Rectal smooth muscle tissue (tissue), 1 donor: ENCODE data around the gene FBN1.

Experiments used
- H3K27ac ChIP-seq: one replicate; pipeline ENCODE4 v1.7.0; 2013; ENCODE audit warnings: low read depth, low read length, inconsistent platforms
- H3K27me3 ChIP-seq: one replicate; pipeline ENCODE4 v1.7.0; 2013; ENCODE audit warnings: low read length; ENCODE audit not compliant: control insufficient read depth, insufficient read depth
- H3K36me3 ChIP-seq: one replicate; pipeline ENCODE4 v1.7.0; 2013; ENCODE audit warnings: low read length; ENCODE audit not compliant: control insufficient read depth, insufficient read depth
- H3K4me1 ChIP-seq: one replicate; pipeline ENCODE4 v1.7.0; 2013; ENCODE audit warnings: low read length; ENCODE audit not compliant: control insufficient read depth, insufficient read depth
- H3K4me3 ChIP-seq: one replicate; pipeline ENCODE4 v1.7.0; 2013; ENCODE audit warnings: low read length
- H3K9ac ChIP-seq: one replicate; pipeline ENCODE4 v1.7.0; 2013; ENCODE audit warnings: low read length

The FBN1 gene

GRCh38 chr15:48388016-48388851, 257.3 kb downstream of the FBN1 start:
- Histone ChIP-seq H3K4me1 (no peaks in the 10 kb centered on the region), H3K27me3 (no peaks in the 10 kb centered on the region), H3K36me3 (no peaks in the 10 kb centered on the region), H3K9ac (no peak overlapping the region), H3K4me3 (no peak overlapping the region), H3K27ac (no peak overlapping the region)

DNA sequence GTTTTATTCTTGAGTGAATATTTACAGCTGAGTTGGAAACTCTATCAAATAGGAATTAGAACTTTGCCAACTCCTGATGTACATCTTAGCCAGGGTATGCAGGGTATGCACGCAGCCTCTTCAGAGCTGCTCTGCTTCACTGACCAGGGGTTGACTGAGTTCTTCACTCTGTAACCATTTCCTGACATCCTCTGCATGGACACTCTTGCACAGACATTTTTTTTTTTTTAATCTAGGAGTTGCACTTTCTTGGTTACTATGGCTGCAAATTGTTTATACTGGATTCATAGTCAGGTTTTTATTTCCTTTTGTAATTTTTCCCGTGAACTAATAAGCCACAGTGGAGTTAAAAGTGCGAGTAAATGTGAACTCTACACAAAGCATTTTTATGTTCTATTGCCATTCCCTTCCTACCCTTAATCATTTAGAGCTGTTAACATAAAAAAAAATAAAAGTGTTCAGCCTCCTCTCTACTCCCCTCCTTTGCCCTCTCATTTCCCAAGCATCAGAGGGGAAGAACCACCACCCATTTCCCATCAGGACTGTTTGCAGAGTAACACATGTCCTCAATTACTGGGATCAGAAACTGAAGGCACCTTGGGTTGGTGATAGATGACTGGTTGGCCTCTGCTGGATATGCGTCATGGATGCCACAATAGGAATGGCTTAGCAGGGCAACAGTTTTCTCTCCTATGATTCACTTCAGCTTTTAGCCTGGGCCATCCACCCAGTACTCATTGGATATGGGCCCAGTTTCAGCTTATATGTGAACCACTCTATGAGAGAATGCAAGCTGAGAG, 260.3 kb downstream of the FBN1 start:
- Histone ChIP-seq H3K9ac (no peak overlapping the region), H3K4me1 (no peaks in the 10 kb centered on the region), H3K27me3 (no peaks in the 10 kb centered on the region), H3K4me3 (no peak overlapping the region), H3K27ac (no peak overlapping the region), H3K36me3 (no peaks in the 10 kb centered on the region)

- no peaks in the 10 kb centered on the region for H3K4me1 ChIP-seq
- H3K9ac ChIP-seq = no peak overlapping the region
- no peak overlapping the region for H3K27ac ChIP-seq
- H3K4me3 ChIP-seq = no peak overlapping the region
- H3K27me3 ChIP-seq = no peaks in the 10 kb centered on the region
- H3K36me3 ChIP-seq = no peaks in the 10 kb centered on the region
Measured at GRCh38 chr15:48384616-48385015, 260.9 kb downstream of the FBN1 start.

DNA sequence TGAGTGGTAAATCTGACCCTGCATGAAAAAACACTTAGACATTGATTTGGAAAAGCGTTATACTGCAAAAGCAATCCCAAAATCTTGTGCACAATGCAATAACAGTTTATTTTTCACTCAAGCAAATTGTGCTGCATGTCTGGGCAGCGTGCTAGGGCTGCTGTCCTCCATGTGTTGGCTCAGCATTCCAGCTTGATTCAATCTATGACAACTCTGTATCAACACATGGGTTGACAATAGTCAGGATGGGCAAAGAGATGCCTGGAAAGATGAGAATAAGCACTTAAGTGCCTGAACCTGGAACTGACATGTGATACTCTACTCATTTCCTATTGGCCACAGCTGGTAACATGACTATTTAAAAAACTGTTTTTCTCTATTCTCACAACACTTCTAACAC, 262.5 kb downstream of the FBN1 start:
- Histone ChIP-seq H3K27ac (no peak overlapping the region), H3K9ac (no peak overlapping the region), H3K4me1 (no peaks in the 10 kb centered on the region), H3K4me3 (no peak overlapping the region), H3K27me3 (no peaks in the 10 kb centered on the region), H3K36me3 (no peaks in the 10 kb centered on the region)

GRCh38 chr15:48381861-48382260, 263.6 kb downstream of the FBN1 start:
- Histone ChIP-seq H3K27ac (no peak overlapping the region), H3K4me3 (no peak overlapping the region), H3K27me3 (no peaks in the 10 kb centered on the region), H3K4me1 (no peaks in the 10 kb centered on the region), H3K36me3 (no peaks in the 10 kb centered on the region), H3K9ac (no peak overlapping the region)

DNA sequence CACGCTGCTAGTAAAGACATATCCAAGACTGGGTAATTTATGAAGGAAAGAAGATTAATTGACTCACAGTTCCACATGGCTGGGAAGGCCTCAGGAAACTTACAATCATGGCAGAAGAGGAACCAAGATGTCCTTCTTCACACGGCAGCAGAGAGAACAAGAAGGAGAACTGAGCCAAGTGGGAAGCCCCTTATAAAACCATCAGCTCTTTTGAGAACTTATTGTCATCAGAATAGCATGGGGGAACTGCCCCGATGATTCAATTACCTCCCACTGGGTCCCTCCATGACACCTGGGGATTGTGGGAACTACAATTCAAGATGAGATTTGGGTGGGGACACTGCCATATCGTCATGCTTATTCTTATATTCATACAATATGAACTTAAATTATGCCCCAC, 265.3 kb downstream of the FBN1 start:
- Histone ChIP-seq H3K9ac (no peak overlapping the region), H3K36me3 (no peaks in the 10 kb centered on the region), H3K27me3 (no peaks in the 10 kb centered on the region), H3K4me3 (no peak overlapping the region), H3K27ac (no peak overlapping the region), H3K4me1 (no peaks in the 10 kb centered on the region)

GRCh38 chr15:48375767-48376166, 269.7 kb downstream of the FBN1 start:
- Histone ChIP-seq H3K27ac (no peak overlapping the region), H3K36me3 (no peaks in the 10 kb centered on the region), H3K27me3 (no peaks in the 10 kb centered on the region), H3K4me1 (no peaks in the 10 kb centered on the region), H3K4me3 (no peak overlapping the region), H3K9ac (no peak overlapping the region)

- no peak overlapping the region for H3K27ac ChIP-seq
Measured at GRCh38 chr15:48374472-48374871, 271.0 kb downstream of the FBN1 start.

DNA sequence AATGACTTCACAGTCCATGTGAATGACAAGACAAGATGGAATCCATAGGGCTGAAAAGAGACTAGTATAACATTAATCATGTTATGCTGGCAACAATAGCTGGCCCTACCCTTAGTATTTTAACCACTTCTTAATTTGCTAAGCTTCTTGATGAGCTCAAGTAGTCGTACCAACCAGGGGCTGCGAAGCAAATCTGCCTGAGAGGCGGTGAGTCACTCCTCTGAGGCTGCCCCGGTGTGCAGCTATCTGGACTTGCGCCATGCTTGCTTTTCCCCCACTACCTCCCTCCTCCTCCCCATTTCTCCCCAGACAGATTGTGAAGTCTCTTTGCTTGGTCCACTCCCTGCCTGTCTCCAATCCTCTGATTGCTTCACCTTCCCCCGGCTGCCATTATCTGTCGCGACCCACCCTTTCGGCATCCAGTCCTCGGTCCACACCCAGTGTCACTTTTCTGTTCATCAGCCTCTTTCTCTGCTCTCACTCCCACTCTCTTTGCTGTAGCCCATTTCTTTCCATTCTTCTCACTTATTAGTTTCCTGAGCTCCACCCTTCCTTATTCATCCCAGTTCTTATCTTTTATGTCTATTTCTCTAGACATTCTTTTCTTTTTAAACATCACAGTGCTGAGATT, 271.6 kb downstream of the FBN1 start:
- Histone ChIP-seq H3K4me3 (no peak overlapping the region), H3K4me1 (no peaks in the 10 kb centered on the region), H3K9ac (no peak overlapping the region), H3K27me3 (no peaks in the 10 kb centered on the region), H3K36me3 (no peaks in the 10 kb centered on the region), H3K27ac (no peak overlapping the region)

More at GRCh38 chr15:48374472-48374871, 271.0 kb downstream of the FBN1 start:
- H3K9ac ChIP-seq = no peak overlapping the region
- H3K4me3 ChIP-seq = no peak overlapping the region
- no peaks in the 10 kb centered on the region for H3K4me1 ChIP-seq
- no peaks in the 10 kb centered on the region for H3K36me3 ChIP-seq
- no peaks in the 10 kb centered on the region for H3K27me3 ChIP-seq

DNA sequence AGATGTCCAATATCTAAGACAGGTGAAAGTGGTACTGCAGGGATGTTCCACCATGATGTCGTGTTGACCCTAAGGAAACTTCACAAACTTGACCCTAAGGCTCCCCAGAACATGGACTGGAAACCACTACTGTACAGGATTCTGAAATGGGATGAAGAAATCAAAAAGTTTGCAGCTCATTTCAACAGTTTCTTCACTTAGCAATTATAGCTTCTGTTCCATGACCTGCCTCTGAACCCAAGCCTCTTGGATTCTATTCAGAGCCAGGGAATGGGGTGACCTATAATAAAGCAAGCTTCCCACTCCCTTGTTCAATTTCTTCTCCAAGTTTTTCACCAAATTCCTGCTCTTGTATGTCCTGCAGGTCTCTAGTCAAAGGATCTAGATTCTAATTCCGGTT, 273.5 kb downstream of the FBN1 start:
- no peaks in the 10 kb centered on the region for H3K4me1 ChIP-seq
- no peak overlapping the region for H3K27ac ChIP-seq
- no peak overlapping the region for H3K9ac ChIP-seq
- no peaks in the 10 kb centered on the region for H3K36me3 ChIP-seq
- no peak overlapping the region for H3K4me3 ChIP-seq
- no peaks in the 10 kb centered on the region for H3K27me3 ChIP-seq

DNA sequence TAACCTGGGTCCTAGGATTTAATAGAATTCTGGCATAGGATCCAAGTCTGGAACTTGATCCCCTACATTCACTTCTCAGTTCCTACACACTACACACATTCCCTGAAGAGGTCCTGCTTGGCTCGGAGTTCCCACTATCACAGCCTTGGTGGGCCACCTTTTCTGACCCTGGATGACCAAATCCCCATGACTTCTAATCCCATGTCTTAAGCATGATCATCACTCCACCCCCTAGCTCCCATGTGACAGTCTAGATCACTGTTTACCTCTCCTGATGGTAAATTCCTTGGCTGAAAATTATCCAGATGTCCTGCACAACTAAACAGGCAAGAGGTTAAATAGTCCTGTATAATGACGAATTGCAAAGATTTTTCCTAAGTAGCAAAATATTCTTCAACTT, 274.0 kb downstream of the FBN1 start:
- Histone ChIP-seq H3K4me3 (no peak overlapping the region), H3K9ac (no peak overlapping the region), H3K4me1 (no peaks in the 10 kb centered on the region), H3K27me3 (no peaks in the 10 kb centered on the region), H3K27ac (no peak overlapping the region), H3K36me3 (no peaks in the 10 kb centered on the region)

- Histone ChIP-seq H3K4me1 (no peaks in the 10 kb centered on the region), H3K4me3 (no peak overlapping the region), H3K27ac (no peak overlapping the region), H3K9ac (no peak overlapping the region), H3K27me3 (no peaks in the 10 kb centered on the region), H3K36me3 (no peaks in the 10 kb centered on the region)
Measured at GRCh38 chr15:48370460-48370859, 275.0 kb downstream of the FBN1 start.
